K562 (cell line): ENCODE data around the gene WDR64. TPM values are rescaled to one million over a fixed set of nuclear protein-coding genes. Genes with fewer than 3 reads are reported as not detected.
A peak's percentile ranks its signal among the peaks of the same experiment; 100 is the strongest.

ENCODE experiments used
- BRF1 ChIP-seq: IDR thresholded peaks from 3 replicates; pipeline ENCODE4 v1.6.1; 2011; ENCODE audit warnings: borderline replicate concordance, mild to moderate bottlenecking; ENCODE audit not compliant: insufficient read length; ENCODE audit errors: extremely low read depth
- ERF ChIP-seq: fragments of 450-650 bp; formaldehyde crosslinking; IDR thresholded peaks from 2 replicates; pipeline ENCODE4 v1.4.0; 2020; ENCODE audit warnings: mild to moderate bottlenecking, mixed read lengths
- JUND ChIP-seq, 2 experiments: IDR thresholded peaks; 2 replicates in 1 of 2; 3 replicates in 1 of 2; pipeline ENCODE4 v1.6.1; 2011; ENCODE audit warnings: borderline replicate concordance in 2 of 2, low read depth in 2 of 2, low read length in 2 of 2, improper control_type of control experiment in 1 of 2, missing biosample characterization in 1 of 2, missing genetic modification characterization in 1 of 2, missing genetic modification reagents in 1 of 2
- MYBL2 ChIP-seq, 2 experiments: fragments of 450-650 bp in 1 of 2; sonication (generic) in 1 of 2; formaldehyde crosslinking in 1 of 2; IDR thresholded peaks; 2 replicates each; pipeline versions ENCODE4 v1.6.1 to v1.8.1; 2017 to 2022; ENCODE audit warnings: borderline replicate concordance in 1 of 2, inconsistent platforms in 1 of 2, low read depth in 1 of 2, mild to moderate bottlenecking in 1 of 2, missing genetic modification reagents in 1 of 2, moderate library complexity in 1 of 2
- POLR2AphosphoS2 ChIP-seq: IDR thresholded peaks from 2 replicates; pipeline ENCODE4 v1.6.1; 2012; ENCODE audit warnings: low read length, improper control_type of control experiment
- RB1 ChIP-seq: fragments of 450-650 bp; IDR thresholded peaks from 2 replicates; pipeline ENCODE4 v1.6.1; 2017; ENCODE audit warnings: low read depth, mild to moderate bottlenecking
- RFX5 ChIP-seq: IDR thresholded peaks from 2 replicates; pipeline ENCODE4 v1.6.1; 2011; ENCODE audit warnings: low read depth, mild to moderate bottlenecking, improper control_type of control experiment, low read length
- RHOXF2B ChIP-seq: fragments of 250-450 bp; sonication (Bioruptor Pico); conservative IDR thresholded peaks from 2 replicates; pipeline ENCODE4 v1.5.1; 2021
- SIX5 ChIP-seq, 2 experiments: IDR thresholded peaks; 2 replicates each; pipeline ENCODE4 v1.6.1; 2011; ENCODE audit warnings: low read length in 2 of 2, borderline replicate concordance in 1 of 2, low read depth in 1 of 2, mild to moderate bottlenecking in 1 of 2, moderate library complexity in 1 of 2; ENCODE audit not compliant: insufficient read depth in 1 of 2
- TEAD4 ChIP-seq, 2 experiments: sonication (generic) in 1 of 2; formaldehyde crosslinking in 1 of 2; IDR thresholded peaks; 2 replicates each; pipeline versions ENCODE4 v1.6.1 to v1.8.0; 2012 to 2022; ENCODE audit warnings: borderline replicate concordance in 1 of 2, inconsistent platforms in 1 of 2, low read length in 1 of 2, mild to moderate bottlenecking in 1 of 2, missing genetic modification reagents in 1 of 2
- TFAM ChIP-seq: fragments of 250-450 bp; sonication (Bioruptor Pico); conservative IDR thresholded peaks from 2 replicates; pipeline ENCODE4 v1.5.0; 2021; ENCODE audit warnings: mild to moderate bottlenecking, moderate library complexity
- polyA plus RNA-seq, 8 experiments: library from polyadenylated mRNA; depleted of rRNA in 4 of 8; stranded (reverse) in 5 of 8; unstranded in 3 of 8; fragments of >200 nt; fragmentation: Nextera tagmentation in 2 of 8; fragmentation: Illumina TruSeq in 1 of 8; extraction: Ambion mirVana in 2 of 8; extraction: Trizol in 1 of 8; gene quantifications; 2 replicates each; pipeline versions ENCODE4 v1.2.1 to v1.2.3, GENCODE V29; 2011 to 2014; ENCODE audit warnings: inconsistent platforms in 1 of 8, missing spikeins in 1 of 8
- total RNA-seq, 7 experiments: library from RNA; depleted of rRNA in 6 of 7; stranded (reverse); fragments of >200 nt in 6 of 7; fragmentation: Illumina TruSeq in 2 of 7; extraction: Trizol in 2 of 7; gene quantifications; 2 replicates each; pipeline versions ENCODE4 v1.2.1 to v1.2.3, GENCODE V29; 2011 to 2021; ENCODE audit warnings: low replicate concordance in 1 of 7
- TF ChIP-seq, protein P1 (sequence below): fragments of 450-650 bp; formaldehyde crosslinking; IDR thresholded peaks from 2 replicates; pipeline ENCODE4 v1.4.0; 2022; ENCODE audit warnings: mild to moderate bottlenecking, moderate library complexity
- TF ChIP-seq, protein P2 (sequence below): fragments of 250-450 bp; sonication (Bioruptor Pico); IDR thresholded peaks from 2 replicates; pipeline ENCODE4 v1.4.0; 2020; ENCODE audit warnings: mild to moderate bottlenecking, moderate library complexity, borderline replicate concordance
- TF ChIP-seq, protein P3 (sequence below), 2 experiments: fragments of 450-650 bp; conservative IDR thresholded peaks; 2 replicates each; pipeline ENCODE4 v1.6.1; 2017; ENCODE audit warnings: mild to moderate bottlenecking in 2 of 2, moderate library complexity in 2 of 2
- TF ChIP-seq, protein P4 (sequence below), 2 experiments: fragments of 450-650 bp in 1 of 2; IDR thresholded peaks; 2 replicates each; pipeline ENCODE4 v1.6.1; 2011 to 2017; ENCODE audit warnings: low read depth in 2 of 2, antibody characterized with exemption in 1 of 2, borderline replicate concordance in 1 of 2, low read length in 1 of 2, mild to moderate bottlenecking in 1 of 2, mixed read lengths in 1 of 2; ENCODE audit not compliant: control insufficient read depth in 1 of 2

The WDR64 gene
- total and polyA plus RNA-seq, 9 of the 15 experiments (the other 6 are each of a cell fraction or from before 2014, with no cell fraction given): 0.06 to 0.29 (median 0.19) TPM; not detected in 5

DNA sequence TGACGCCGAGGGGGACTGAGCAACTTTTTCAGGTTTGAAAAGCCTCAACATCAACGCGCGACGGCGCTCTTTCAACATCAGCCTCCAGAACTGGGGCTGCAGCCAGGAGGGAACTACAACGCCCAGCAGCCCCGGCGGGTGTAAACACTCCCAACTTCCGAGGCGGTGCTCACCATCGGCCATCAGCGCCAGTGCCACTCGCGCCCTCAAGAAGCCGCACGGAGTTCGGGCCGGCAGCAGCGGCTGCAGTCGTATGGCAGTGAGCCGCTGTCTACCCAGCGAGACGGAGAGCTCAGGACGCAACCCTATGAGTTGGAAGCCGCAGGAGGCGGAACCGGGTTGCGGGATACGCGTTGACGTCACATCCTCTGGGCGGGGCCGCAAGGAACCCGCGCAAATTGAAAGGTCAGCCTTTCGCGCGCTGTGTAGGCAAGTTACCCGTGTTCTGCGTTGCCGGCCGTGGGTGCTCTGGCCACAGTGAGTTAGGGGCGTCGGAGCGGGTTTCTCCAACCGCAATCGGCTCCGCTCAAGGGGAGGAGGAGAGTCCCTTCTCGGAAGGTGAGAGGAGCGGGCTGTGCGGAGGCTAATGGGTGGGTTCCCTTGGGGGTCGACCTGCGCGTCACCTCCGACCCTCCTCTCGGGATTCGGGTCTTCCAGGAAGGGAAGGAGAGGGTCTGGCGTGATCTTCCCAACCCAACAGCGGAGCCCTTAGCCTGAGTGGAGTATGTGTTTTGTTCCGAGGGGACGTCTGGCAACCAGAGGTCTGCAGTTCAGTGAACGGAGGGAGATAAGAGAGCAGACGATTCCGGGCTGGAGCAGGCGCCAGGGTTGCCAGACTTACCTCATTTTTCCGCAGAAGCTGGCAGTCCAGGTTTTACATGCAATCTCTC is 196.0 kb downstream of the WDR64 start, which contains the start of gene EXO1 (continued):
- TF ChIP-seq BRF1 (no peak), RB1 (peak; percentile 98), RHOXF2B (CRISPR knock-in tag) (peak; percentile 70; the same call in 1 of the 2 replicates), RFX5 (no peak), JUND (IDR thresholded peaks at IDR 0.05; ENCODE audit: borderline replicate concordance, low read depth, low read length) (peak; percentile 77), JUND (tag; IDR thresholded peaks at IDR 0.05; ENCODE audit: borderline replicate concordance, low read depth, low read length) (peak; percentile 6; the same call in 1 of the 3 replicates), ERF (CRISPR knock-in tag) (peak; percentile 75), POLR2AphosphoS2 (no peak; the same call in 1 of the 2 replicates), MYBL2 (IDR thresholded peaks at IDR 0.05; ENCODE audit: low read depth) (peak; percentile 9; the same call in 1 of the 2 replicates), MYBL2 (CRISPR knock-in tag; IDR thresholded peaks at IDR 0.05; ENCODE audit: borderline replicate concordance) (no peak), TEAD4 (IDR thresholded peaks at IDR 0.05; ENCODE audit: low read length) (peak; percentile 8; the same call in 1 of the 2 replicates), TEAD4 (CRISPR knock-in tag; IDR thresholded peaks at IDR 0.05; ENCODE audit: borderline replicate concordance) (no peak), SIX5 (IDR thresholded peaks at IDR 0.05; ENCODE audit: borderline replicate concordance in 1 of 2, insufficient read depth in 1 of 2, low read depth in 1 of 2, low read length in 2 of 2) (peak; percentile 87 to 94), TFAM (no peak)
- TF ChIP-seq, protein P1, sequence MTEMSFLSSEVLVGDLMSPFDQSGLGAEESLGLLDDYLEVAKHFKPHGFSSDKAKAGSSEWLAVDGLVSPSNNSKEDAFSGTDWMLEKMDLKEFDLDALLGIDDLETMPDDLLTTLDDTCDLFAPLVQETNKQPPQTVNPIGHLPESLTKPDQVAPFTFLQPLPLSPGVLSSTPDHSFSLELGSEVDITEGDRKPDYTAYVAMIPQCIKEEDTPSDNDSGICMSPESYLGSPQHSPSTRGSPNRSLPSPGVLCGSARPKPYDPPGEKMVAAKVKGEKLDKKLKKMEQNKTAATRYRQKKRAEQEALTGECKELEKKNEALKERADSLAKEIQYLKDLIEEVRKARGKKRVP (CRISPR knock-in tag): no peak
- TF ChIP-seq, protein P2, sequence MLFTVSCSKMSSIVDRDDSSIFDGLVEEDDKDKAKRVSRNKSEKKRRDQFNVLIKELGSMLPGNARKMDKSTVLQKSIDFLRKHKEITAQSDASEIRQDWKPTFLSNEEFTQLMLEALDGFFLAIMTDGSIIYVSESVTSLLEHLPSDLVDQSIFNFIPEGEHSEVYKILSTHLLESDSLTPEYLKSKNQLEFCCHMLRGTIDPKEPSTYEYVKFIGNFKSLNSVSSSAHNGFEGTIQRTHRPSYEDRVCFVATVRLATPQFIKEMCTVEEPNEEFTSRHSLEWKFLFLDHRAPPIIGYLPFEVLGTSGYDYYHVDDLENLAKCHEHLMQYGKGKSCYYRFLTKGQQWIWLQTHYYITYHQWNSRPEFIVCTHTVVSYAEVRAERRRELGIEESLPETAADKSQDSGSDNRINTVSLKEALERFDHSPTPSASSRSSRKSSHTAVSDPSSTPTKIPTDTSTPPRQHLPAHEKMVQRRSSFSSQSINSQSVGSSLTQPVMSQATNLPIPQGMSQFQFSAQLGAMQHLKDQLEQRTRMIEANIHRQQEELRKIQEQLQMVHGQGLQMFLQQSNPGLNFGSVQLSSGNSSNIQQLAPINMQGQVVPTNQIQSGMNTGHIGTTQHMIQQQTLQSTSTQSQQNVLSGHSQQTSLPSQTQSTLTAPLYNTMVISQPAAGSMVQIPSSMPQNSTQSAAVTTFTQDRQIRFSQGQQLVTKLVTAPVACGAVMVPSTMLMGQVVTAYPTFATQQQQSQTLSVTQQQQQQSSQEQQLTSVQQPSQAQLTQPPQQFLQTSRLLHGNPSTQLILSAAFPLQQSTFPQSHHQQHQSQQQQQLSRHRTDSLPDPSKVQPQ (CRISPR knock-in tag): no peak
- TF ChIP-seq, protein P3, sequence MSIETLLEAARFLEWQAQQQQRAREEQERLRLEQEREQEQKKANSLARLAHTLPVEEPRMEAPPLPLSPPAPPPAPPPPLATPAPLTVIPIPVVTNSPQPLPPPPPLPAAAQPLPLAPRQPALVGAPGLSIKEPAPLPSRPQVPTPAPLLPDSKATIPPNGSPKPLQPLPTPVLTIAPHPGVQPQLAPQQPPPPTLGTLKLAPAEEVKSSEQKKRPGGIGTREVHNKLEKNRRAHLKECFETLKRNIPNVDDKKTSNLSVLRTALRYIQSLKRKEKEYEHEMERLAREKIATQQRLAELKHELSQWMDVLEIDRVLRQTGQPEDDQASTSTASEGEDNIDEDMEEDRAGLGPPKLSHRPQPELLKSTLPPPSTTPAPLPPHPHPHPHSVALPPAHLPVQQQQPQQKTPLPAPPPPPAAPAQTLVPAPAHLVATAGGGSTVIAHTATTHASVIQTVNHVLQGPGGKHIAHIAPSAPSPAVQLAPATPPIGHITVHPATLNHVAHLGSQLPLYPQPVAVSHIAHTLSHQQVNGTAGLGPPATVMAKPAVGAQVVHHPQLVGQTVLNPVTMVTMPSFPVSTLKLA (conservative IDR thresholded peaks at IDR 0.05): peak; percentile 84 to 96
- TF ChIP-seq, protein P4, sequence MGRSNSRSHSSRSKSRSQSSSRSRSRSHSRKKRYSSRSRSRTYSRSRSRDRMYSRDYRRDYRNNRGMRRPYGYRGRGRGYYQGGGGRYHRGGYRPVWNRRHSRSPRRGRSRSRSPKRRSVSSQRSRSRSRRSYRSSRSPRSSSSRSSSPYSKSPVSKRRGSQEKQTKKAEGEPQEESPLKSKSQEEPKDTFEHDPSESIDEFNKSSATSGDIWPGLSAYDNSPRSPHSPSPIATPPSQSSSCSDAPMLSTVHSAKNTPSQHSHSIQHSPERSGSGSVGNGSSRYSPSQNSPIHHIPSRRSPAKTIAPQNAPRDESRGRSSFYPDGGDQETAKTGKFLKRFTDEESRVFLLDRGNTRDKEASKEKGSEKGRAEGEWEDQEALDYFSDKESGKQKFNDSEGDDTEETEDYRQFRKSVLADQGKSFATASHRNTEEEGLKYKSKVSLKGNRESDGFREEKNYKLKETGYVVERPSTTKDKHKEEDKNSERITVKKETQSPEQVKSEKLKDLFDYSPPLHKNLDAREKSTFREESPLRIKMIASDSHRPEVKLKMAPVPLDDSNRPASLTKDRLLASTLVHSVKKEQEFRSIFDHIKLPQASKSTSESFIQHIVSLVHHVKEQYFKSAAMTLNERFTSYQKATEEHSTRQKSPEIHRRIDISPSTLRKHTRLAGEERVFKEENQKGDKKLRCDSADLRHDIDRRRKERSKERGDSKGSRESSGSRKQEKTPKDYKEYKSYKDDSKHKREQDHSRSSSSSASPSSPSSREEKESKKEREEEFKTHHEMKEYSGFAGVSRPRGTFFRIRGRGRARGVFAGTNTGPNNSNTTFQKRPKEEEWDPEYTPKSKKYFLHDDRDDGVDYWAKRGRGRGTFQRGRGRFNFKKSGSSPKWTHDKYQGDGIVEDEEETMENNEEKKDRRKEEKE (IDR thresholded peaks at IDR 0.05; ENCODE audit: borderline replicate concordance in 1 of 2, control insufficient read depth in 1 of 2, low read depth in 2 of 2, low read length in 1 of 2): no peak
